NB4 (cell line): Measurements from ENCODE around the gene GNA14.

ENCODE experiments used
- CTCF ChIP-seq: IDR thresholded peaks from one replicate; pipeline ENCODE4 v1.5.1; 2012; ENCODE audit warnings: low read depth, low read length
- MAX ChIP-seq: IDR thresholded peaks from 2 replicates; pipeline ENCODE4 v1.6.1; 2011; ENCODE audit warnings: low read depth, low read length
- POLR2A ChIP-seq: IDR thresholded peaks from 2 replicates; pipeline ENCODE4 v1.6.1; 2011; ENCODE audit warnings: mild to moderate bottlenecking; ENCODE audit not compliant: insufficient read length; ENCODE audit errors: extremely low read depth

- TF ChIP-seq CTCF = no peak
- no peak for TF ChIP-seq POLR2A
- TF ChIP-seq MAX = no peak
Observed at GRCh38 chr9:77597057-77597456, 51.1 kb downstream of the GNA14 start.
